ENCODE results near the gene ETNK2. TPM values are rescaled to one million over a fixed set of nuclear protein-coding genes. Genes with fewer than 3 reads are reported as not detected.

ETNK2 gene
- polyA plus RNA-seq, 2 of the 4 experiments (the other 2 are of a cell fraction): 3.4 to 5.2 TPM

DNA sequence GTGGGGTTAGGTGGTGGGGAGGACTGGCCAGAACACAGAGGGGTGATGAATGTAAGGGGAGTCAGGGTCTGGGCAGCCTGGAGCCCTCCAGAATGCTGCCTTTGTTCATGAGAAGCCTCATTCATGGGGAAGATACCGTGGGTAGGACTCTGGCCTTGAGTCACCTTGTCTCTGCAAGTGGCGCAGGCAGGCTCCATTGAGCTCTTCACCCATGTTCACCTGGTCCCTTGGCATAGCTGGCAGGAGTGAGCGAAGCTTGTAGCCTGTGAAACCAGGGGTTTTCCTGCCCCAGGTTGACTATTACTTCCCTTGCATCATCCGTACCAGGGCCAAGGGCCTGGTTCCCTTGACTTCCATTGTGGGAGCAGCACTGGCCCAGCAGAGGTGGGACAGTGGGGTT lies 53.2 kb downstream of the ETNK2 start:
- Histone ChIP-seq H3K27ac (no peak overlapping the region), H3K4me3 (no peak overlapping the region), H3K4me1 (peaks cover 34% of the 10 kb centered on the region), H3K9me3 (no peaks in the 10 kb centered on the region), H3K4me2 (no peak overlapping the region)
- FAIRE-seq: no peak
- ATAC-seq: no peak
- CTCF ChIA-PET: interaction anchor here (0.8 to 1.4 kb wide), 6 partner anchors 13 to 240 kb away, joined by 3 to 5 read pairs (median 4); no protein-coding TSS in a partner anchor
- WGBS (ENCODE audit: missing lambda C conversion rate): 92% methylated on average over 4 of the region's 4 CpGs
- POLR2A ChIA-PET: no interaction called here
- TF ChIP-seq RNF2 (IDR thresholded peaks at IDR 0.05; ENCODE audit: borderline replicate concordance, low read depth): no peak
- TF ChIP-seq, protein P1, sequence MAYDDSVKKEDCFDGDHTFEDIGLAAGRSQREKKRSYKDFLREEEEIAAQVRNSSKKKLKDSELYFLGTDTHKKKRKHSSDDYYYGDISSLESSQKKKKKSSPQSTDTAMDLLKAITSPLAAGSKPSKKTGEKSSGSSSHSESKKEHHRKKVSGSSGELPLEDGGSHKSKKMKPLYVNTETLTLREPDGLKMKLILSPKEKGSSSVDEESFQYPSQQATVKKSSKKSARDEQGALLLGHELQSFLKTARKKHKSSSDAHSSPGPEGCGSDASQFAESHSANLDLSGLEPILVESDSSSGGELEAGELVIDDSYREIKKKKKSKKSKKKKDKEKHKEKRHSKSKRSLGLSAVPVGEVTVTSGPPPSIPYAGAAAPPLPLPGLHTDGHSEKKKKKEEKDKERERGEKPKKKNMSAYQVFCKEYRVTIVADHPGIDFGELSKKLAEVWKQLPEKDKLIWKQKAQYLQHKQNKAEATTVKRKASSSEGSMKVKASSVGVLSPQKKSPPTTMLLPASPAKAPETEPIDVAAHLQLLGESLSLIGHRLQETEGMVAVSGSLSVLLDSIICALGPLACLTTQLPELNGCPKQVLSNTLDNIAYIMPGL (CRISPR knock-in tag; IDR thresholded peaks at IDR 0.05; ENCODE audit: borderline replicate concordance): no peak
- TF ChIP-seq RFX5 (IDR thresholded peaks at IDR 0.05): no peak
- no peak for DNase-seq (ENCODE audit: low read depth in 1 of 2, low spot score in 1 of 2)

DNA sequence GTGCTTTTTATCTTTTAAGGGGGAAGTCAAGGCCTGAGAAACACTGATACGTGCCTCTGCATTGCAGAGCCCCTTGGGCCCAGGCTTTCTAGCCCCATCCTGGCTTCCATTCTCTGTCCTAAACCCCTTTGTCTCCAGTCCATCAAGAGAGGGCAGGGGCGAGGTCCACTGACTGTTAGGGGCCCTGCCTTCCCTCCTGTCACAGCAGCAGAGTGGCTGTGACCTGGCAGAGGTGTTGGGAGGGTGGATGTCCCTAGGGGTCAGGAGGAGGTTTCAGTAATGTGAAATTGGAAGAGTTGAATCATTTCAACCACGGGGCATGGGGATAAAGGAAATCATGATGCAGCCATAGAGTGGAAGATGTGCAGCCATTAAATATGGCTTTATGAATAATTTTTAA lies 54.9 kb downstream of the ETNK2 start:
- no peak overlapping the region for H3K4me3 ChIP-seq
- CTCF ChIA-PET: interaction anchor here (0.7 to 3.0 kb wide), 3 partner anchors 65 to 227 kb away, joined by 3 to 11 read pairs (median 4); no protein-coding TSS in a partner anchor
- no peak overlapping the region for H3K4me2 ChIP-seq
- H3K9me3 ChIP-seq: no peaks in the 10 kb centered on the region
- FAIRE-seq (no peak), ATAC-seq (no peak), DNase-seq (ENCODE audit: low read depth in 1 of 2, low spot score in 1 of 2) (no peak)
- WGBS (ENCODE audit: missing lambda C conversion rate): 78% methylated on average over 3 of the region's 3 CpGs
- H3K4me1 ChIP-seq: peaks cover 31% of the 10 kb centered on the region
- POLR2A ChIA-PET: no interaction called here
- TF ChIP-seq ZNF302 (CRISPR knock-in tag; IDR thresholded peaks at IDR 0.05) (no peak), BCL3 (IDR thresholded peaks at IDR 0.05) (no peak)
- H3K27ac ChIP-seq: no peak overlapping the region

DNA sequence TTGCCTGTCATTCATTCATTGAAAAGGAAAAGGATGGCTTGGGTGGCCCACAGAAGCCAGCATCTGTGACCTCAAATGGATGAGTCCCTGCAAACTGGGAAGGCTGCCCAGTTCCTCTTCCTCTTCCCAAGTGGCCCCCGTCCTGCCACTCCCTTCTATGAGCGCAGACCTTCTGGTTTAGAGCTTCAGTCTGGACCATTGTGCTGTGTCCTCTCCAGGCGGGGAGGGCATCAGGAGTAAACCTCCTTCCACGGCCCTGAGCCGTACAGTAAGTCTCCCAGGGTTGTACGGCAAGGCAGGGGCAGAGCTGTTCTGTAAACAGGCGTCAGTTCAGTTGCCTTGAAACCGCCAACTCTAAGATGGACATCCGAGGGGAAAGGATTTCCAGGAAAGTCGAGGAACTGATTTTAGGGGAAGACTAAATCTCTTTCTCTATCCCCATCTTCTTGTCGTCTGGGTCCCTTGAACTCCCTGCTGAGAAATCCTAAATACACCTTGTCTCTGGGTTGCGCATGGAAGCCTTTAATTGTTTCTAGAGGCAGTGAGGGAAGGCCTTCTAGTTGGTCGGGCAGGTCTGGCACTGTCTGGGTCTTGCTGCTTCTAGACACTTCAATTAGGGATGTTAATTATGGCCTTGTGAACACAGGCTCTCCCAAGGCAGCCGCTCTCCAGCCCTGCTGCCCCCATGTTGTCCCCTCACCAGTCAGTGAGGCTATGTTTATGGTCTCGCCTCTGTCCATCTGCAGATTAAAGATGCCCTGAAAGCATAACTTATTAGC lies 56.8 kb downstream of the ETNK2 start:
- POLR2A ChIA-PET: no interaction called here
- no peak overlapping the region for H3K4me2 ChIP-seq
- no peak for TF ChIP-seq MAFK (IDR thresholded peaks at IDR 0.05; ENCODE audit: partially characterized antibody)
- peaks cover 27% of the 10 kb centered on the region for H3K4me1 ChIP-seq
- ATAC-seq: peak in 1 of 2 experiments; percentile 33; a peak in 1 of 6 replicates
- DNase-seq (ENCODE audit: low read depth in 1 of 2, low spot score in 1 of 2): no peak
- CTCF ChIA-PET: interaction anchor here (3.0 kb wide), 1 partner anchor 224 kb away, joined by 11 read pairs; no protein-coding TSS in a partner anchor
- WGBS (ENCODE audit: missing lambda C conversion rate): 89% methylated on average over 15 of the region's 15 CpGs
- no peaks in the 10 kb centered on the region for H3K9me3 ChIP-seq
- no peak overlapping the region for H3K4me3 ChIP-seq
- H3K27ac ChIP-seq: 0 out of 6 replicates have a peak overlapping the region, but pooled peaks of 1 of the 2 experiments have one; percentile 80
- no peak for FAIRE-seq

DNA sequence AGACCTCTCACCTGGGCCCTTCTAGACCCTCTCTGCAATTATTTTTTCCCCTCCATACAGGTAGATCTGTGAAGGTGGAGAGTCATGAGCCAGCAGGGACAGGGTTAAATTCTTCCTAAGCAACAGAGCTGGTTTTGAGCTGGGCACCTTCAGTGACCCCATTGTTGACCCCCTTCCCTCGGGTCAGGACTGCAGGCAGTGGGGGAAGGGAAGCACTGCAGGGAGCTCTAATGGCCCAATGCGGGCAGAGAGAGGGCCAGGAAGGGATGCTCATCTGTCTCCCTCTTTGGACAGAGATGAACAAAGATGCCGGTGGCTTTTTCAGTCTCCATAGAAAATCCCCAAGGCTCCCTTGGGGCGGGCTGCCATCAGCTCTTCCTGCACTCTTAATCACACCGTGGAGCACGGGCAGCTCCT lies 57.5 kb downstream of the ETNK2 start:
- no peak for FAIRE-seq
- no peak for DNase-seq (ENCODE audit: low read depth in 1 of 2, low spot score in 1 of 2)
- H3K4me2 ChIP-seq: peak overlapping the region; percentile 78; the same call in 1 of the 3 replicates
- H3K27ac ChIP-seq: peak overlapping the region in 1 of 2 experiments; percentile 80; a peak in 3 of 6 replicates
- TF ChIP-seq RCOR1 (IDR thresholded peaks at IDR 0.05; ENCODE audit: low read depth, low read length) (no peak), POLR2AphosphoS2 (conservative IDR thresholded peaks at IDR 0.05; ENCODE audit: low read length) (no peak)
- TF ChIP-seq, protein P1 (CRISPR knock-in tag; IDR thresholded peaks at IDR 0.05; ENCODE audit: borderline replicate concordance): no peak
- no peak overlapping the region for H3K4me3 ChIP-seq
- WGBS (ENCODE audit: missing lambda C conversion rate): 68% methylated on average over 6 of the region's 6 CpGs
- ChIA-PET POLR2A (no interaction called here), CTCF (interaction anchor here (3.0 kb wide), 1 partner anchor 223 kb away, joined by 11 read pairs; no protein-coding TSS in a partner anchor)
- peaks cover 27% of the 10 kb centered on the region for H3K4me1 ChIP-seq
- no peaks in the 10 kb centered on the region for H3K9me3 ChIP-seq
- no peak; a peak in 1 of 6 replicates for ATAC-seq

All from A549 (cell line).